ENCODE results near the gene PCDHB8.
A peak's percentile ranks its signal among the peaks of the same experiment; 100 is the strongest.
"Not testable (repeated sequence)": the region's sequence is repeated elsewhere in the genome, so short reads cannot be mapped to it uniquely, and the experiment has no call there.

Gene PCDHB8

GRCh38 chr5:141149812-141150211, 27.8 kb upstream of the PCDHB8 start, which contains the start of gene PCDHB6:
PCDHB6 (plus strand) TSS chr5:141150057; CDS start chr5:141150258, 201 bp downstream.
- Histone ChIP-seq H4K20me1 (ENCODE audit: insufficient read depth, low read length) (no peaks in the 10 kb centered on the region), H3K4me2 (ENCODE audit: low read depth, low read length) (peak within 1 kb of the TSS; percentile 4; the same call in 1 of the 2 replicates), H3F3A (ENCODE audit: insufficient read depth, low read length) (no peaks in the 10 kb centered on the region), H3K27ac (ENCODE audit: low read length) (no peak within 1 kb of the TSS), H3K9ac (ENCODE audit: low read length) (no peak within 1 kb of the TSS), H3K79me2 (ENCODE audit: low read length) (no peaks in the 10 kb centered on the region), H3K9me3 (replicated peaks; ENCODE audit: insufficient read depth, low read length) (no peaks in the 10 kb centered on the region), H3K36me3 (replicated peaks; ENCODE audit: insufficient read depth, low read length) (no peaks in the 10 kb centered on the region), H3K9me2 (replicated peaks; ENCODE audit: insufficient read depth, low read length) (no peaks in the 10 kb centered on the region), H2AFZ (ENCODE audit: low read length) (peak within 1 kb of the TSS; percentile 2; the same call in 1 of the 2 replicates), H3K4me1 (ENCODE audit: low read length) (no peaks in the 10 kb centered on the region), H3K27me3 (replicated peaks; ENCODE audit: insufficient read depth, low read length) (no peaks in the 10 kb centered on the region), H3K4me3 (ENCODE audit: low read length) (0 out of 2 replicates have a peak within 1 kb of the TSS, but pooled peaks have one; percentile 2)
- DNase-seq, result peak; percentile 43
- peak; percentile 47 for TF ChIP-seq CTCF (IDR thresholded peaks at IDR 0.05; ENCODE audit: low read length)
- no peak for TF ChIP-seq EZH2 (optimal IDR thresholded peaks at IDR 0.05; ENCODE audit: low read depth, low read length)
- no peak for TF ChIP-seq EZH2phosphoT487 (IDR thresholded peaks at IDR 0.05; ENCODE audit: low read length)

DNA sequence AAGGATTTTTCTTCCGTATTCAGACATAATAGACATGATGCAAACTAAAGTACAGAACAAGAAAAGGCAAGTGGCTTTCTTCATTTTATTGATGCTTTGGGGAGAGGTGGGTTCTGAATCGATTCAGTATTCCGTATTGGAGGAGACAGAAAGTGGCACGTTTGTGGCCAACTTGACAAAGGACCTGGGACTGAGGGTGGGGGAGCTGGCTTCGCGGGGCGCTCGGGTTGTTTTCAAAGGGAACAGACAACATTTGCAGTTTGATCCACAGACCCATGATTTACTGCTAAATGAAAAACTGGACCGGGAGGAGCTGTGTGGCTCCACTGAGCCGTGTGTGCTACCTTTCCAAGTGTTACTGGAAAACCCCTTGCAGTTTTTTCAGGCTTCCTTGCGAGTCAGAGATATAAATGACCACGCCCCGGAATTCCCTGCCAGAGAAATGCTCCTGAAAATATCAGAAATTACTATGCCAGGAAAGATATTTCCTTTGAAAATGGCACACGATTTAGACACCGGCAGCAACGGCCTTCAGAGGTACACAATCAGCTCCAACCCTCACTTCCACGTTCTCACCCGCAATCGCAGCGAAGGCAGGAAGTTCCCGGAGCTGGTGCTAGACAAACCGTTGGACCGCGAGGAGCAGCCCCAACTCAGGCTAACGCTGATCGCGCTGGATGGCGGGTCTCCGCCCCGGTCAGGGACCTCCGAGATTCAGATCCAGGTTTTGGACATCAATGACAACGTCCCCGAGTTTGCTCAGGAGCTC, 27.2 kb upstream of the PCDHB8 start:
- Histone ChIP-seq H3K4me3 (ENCODE audit: low read length) (0 out of 2 replicates have a peak overlapping the region, but pooled peaks have one; percentile 2), H3K36me3 (replicated peaks; ENCODE audit: insufficient read depth, low read length) (no peaks in the 10 kb centered on the region), H3K27ac (ENCODE audit: low read length) (no peak overlapping the region), H3K4me1 (ENCODE audit: low read length) (no peaks in the 10 kb centered on the region), H2AFZ (ENCODE audit: low read length) (peak overlapping the region; percentile 2; the same call in 1 of the 2 replicates), H3K9me2 (replicated peaks; ENCODE audit: insufficient read depth, low read length) (no peaks in the 10 kb centered on the region), H3F3A (ENCODE audit: insufficient read depth, low read length) (no peaks in the 10 kb centered on the region), H3K27me3 (replicated peaks; ENCODE audit: insufficient read depth, low read length) (no peaks in the 10 kb centered on the region), H3K9ac (ENCODE audit: low read length) (no peak overlapping the region), H3K4me2 (ENCODE audit: low read depth, low read length) (peak overlapping the region; percentile 4; the same call in 1 of the 2 replicates), H3K9me3 (replicated peaks; ENCODE audit: insufficient read depth, low read length) (no peaks in the 10 kb centered on the region), H3K79me2 (ENCODE audit: low read length) (no peaks in the 10 kb centered on the region), H4K20me1 (ENCODE audit: insufficient read depth, low read length) (no peaks in the 10 kb centered on the region)
- TF ChIP-seq EZH2 (optimal IDR thresholded peaks at IDR 0.05; ENCODE audit: low read depth, low read length) (no peak), EZH2phosphoT487 (IDR thresholded peaks at IDR 0.05; ENCODE audit: low read length) (no peak), CTCF (IDR thresholded peaks at IDR 0.05; ENCODE audit: low read length) (no peak)
- no peak for DNase-seq

DNA sequence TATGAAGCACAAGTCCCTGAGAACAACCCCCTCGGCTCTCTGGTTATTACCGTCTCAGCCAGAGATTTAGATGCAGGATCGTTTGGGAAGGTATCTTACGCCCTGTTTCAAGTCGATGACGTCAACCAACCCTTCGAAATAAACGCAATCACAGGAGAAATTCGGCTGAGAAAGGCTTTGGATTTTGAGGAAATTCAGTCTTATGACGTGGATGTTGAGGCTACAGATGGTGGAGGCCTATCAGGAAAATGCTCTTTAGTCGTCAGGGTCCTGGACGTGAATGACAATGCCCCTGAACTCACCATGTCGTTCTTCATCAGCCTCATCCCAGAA, 26.6 kb upstream of the PCDHB8 start:
- H3K27ac ChIP-seq (ENCODE audit: low read length), result no peak overlapping the region
- no peaks in the 10 kb centered on the region for H3K9me2 ChIP-seq (replicated peaks; ENCODE audit: insufficient read depth, low read length)
- no peak overlapping the region for H2AFZ ChIP-seq (ENCODE audit: low read length)
- no peaks in the 10 kb centered on the region for H4K20me1 ChIP-seq (ENCODE audit: insufficient read depth, low read length)
- H3K79me2 ChIP-seq (ENCODE audit: low read length), result no peaks in the 10 kb centered on the region
- H3K27me3 ChIP-seq (replicated peaks; ENCODE audit: insufficient read depth, low read length), result no peaks in the 10 kb centered on the region
- no peaks in the 10 kb centered on the region for H3F3A ChIP-seq (ENCODE audit: insufficient read depth, low read length)
- no peak overlapping the region for H3K4me2 ChIP-seq (ENCODE audit: low read depth, low read length)
- no peaks in the 10 kb centered on the region for H3K9me3 ChIP-seq (replicated peaks; ENCODE audit: insufficient read depth, low read length)
- TF ChIP-seq CTCF (IDR thresholded peaks at IDR 0.05; ENCODE audit: low read length) (no peak), EZH2 (optimal IDR thresholded peaks at IDR 0.05; ENCODE audit: low read depth, low read length) (no peak), EZH2phosphoT487 (IDR thresholded peaks at IDR 0.05; ENCODE audit: low read length) (no peak)
- no peak overlapping the region for H3K9ac ChIP-seq (ENCODE audit: low read length)
- H3K4me3 ChIP-seq (ENCODE audit: low read length), result no peak overlapping the region
- no peak for DNase-seq
- no peaks in the 10 kb centered on the region for H3K36me3 ChIP-seq (replicated peaks; ENCODE audit: insufficient read depth, low read length)
- H3K4me1 ChIP-seq (ENCODE audit: low read length), result no peaks in the 10 kb centered on the region

GRCh38 chr5:141151632-141152031, 26.0 kb upstream of the PCDHB8 start:
- not testable (repeated sequence) for H3K36me3 ChIP-seq (replicated peaks; ENCODE audit: insufficient read depth, low read length); H2AFZ ChIP-seq (ENCODE audit: low read length); H3K9me2 ChIP-seq (replicated peaks; ENCODE audit: insufficient read depth, low read length); H3K27ac ChIP-seq (ENCODE audit: low read length); H3K4me1 ChIP-seq (ENCODE audit: low read length); H3K9me3 ChIP-seq (replicated peaks; ENCODE audit: insufficient read depth, low read length); H3K79me2 ChIP-seq (ENCODE audit: low read length); H3F3A ChIP-seq (ENCODE audit: insufficient read depth, low read length); H3K4me2 ChIP-seq (ENCODE audit: low read depth, low read length); H3K9ac ChIP-seq (ENCODE audit: low read length); H3K4me3 ChIP-seq (ENCODE audit: low read length); H4K20me1 ChIP-seq (ENCODE audit: insufficient read depth, low read length); DNase-seq; H3K27me3 ChIP-seq (replicated peaks; ENCODE audit: insufficient read depth, low read length)

DNA sequence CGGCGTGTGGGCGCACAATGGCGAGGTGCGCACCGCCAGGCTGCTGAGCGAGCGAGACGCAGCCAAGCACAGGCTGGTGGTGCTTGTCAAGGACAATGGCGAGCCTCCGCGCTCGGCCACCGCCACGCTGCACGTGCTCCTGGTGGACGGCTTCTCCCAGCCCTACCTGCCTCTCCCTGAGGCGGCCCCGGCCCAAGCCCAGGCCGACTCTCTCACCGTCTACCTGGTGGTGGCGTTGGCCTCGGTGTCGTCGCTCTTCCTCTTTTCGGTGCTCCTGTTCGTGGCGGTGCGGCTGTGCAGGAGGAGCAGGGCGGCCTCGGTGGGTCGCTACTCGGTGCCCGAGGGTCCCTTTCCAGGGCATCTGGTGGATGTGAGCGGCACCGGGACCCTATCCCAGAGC, 25.5 kb upstream of the PCDHB8 start:
- H3K9ac ChIP-seq (ENCODE audit: low read length); H3K4me3 ChIP-seq (ENCODE audit: low read length); H3K9me2 ChIP-seq (replicated peaks; ENCODE audit: insufficient read depth, low read length); H3F3A ChIP-seq (ENCODE audit: insufficient read depth, low read length); H2AFZ ChIP-seq (ENCODE audit: low read length); H3K79me2 ChIP-seq (ENCODE audit: low read length); H3K27ac ChIP-seq (ENCODE audit: low read length); H4K20me1 ChIP-seq (ENCODE audit: insufficient read depth, low read length); H3K4me2 ChIP-seq (ENCODE audit: low read depth, low read length); H3K9me3 ChIP-seq (replicated peaks; ENCODE audit: insufficient read depth, low read length); DNase-seq; H3K4me1 ChIP-seq (ENCODE audit: low read length); H3K27me3 ChIP-seq (replicated peaks; ENCODE audit: insufficient read depth, low read length); H3K36me3 ChIP-seq (replicated peaks; ENCODE audit: insufficient read depth, low read length): not testable (repeated sequence)

All from MM.1S (cell line).